Measurements from ENCODE around the gene HAUS8. TPM values are rescaled to one million over a fixed set of nuclear protein-coding genes. Genes with fewer than 3 reads are reported as not detected.

The HAUS8 gene
- total and polyA plus RNA-seq, 12 donors = 3.9 to 17.9 (median 9.0) TPM

- Histone ChIP-seq H3K27ac (no peak overlapping the region), H3K4me1 (replicated peaks in 1 of 2) (peaks cover 9 to 11% of the 10 kb centered on the region in 2 donors), H3K27me3 (no peaks in the 10 kb centered on the region), H3K36me3 (replicated peaks in 1 of 2) (no peaks in the 10 kb centered on the region), H3K4me3 (no peak overlapping the region), H3K9me3 (replicated peaks in 1 of 3) (no peaks in the 10 kb centered on the region)
- 86 to 92% (median 89%) methylated on average over 6 to 7 of the region's 7 CpGs for WGBS, 4 donors
- no peak for TF ChIP-seq POLR2A (IDR thresholded peaks at IDR 0.05)
- TF ChIP-seq CTCF (IDR thresholded peaks at IDR 0.05) = no peak
- intact Hi-C loops (cut with DNase I) = no loop called here
- DNase-seq = no peak
Measured at GRCh38 chr19:17070912-17071311, 4.3 kb downstream of the HAUS8 start.

- Histone ChIP-seq H3K4me3 (no peak overlapping the region), H3K27ac (no peak overlapping the region), H3K4me1 (replicated peaks in 1 of 2) (peaks cover 9 to 11% of the 10 kb centered on the region in 2 donors), H3K27me3 (no peaks in the 10 kb centered on the region), H3K9me3 (replicated peaks in 1 of 3) (no peaks in the 10 kb centered on the region), H3K36me3 (replicated peaks in 1 of 2) (no peaks in the 10 kb centered on the region)
- DNase-seq = no peak
- 91 to 94% (median 93%) methylated on average over 12 of the region's 12 CpGs for WGBS, 4 donors
- intact Hi-C loops (cut with DNase I) = no loop called here
- TF ChIP-seq CTCF (IDR thresholded peaks at IDR 0.05) = no peak
- no peak for TF ChIP-seq POLR2A (IDR thresholded peaks at IDR 0.05)
Measured at GRCh38 chr19:17070421-17070820, 4.8 kb downstream of the HAUS8 start.

- no peaks in the 10 kb centered on the region for H3K36me3 ChIP-seq (replicated peaks in 1 of 2)
- H3K4me1 ChIP-seq (replicated peaks in 1 of 2) = peaks cover 3 to 5% of the 10 kb centered on the region in 2 donors
- DNase-seq = no peak
- H3K4me3 ChIP-seq = no peak overlapping the region
- TF ChIP-seq CTCF (IDR thresholded peaks at IDR 0.05) (no peak), POLR2A (IDR thresholded peaks at IDR 0.05) (no peak)
- H3K27ac ChIP-seq = no peak overlapping the region
- intact Hi-C loops (cut with DNase I) = loop anchor here (5.0 kb wide), 1 partner anchor 213 kb away; the partner anchor contains the start of gene ANKLE1 (in 2 of the 2)
- WGBS, 4 donors = 68 to 80% (median 76%) methylated on average over 8 to 9 of the region's 9 CpGs
- H3K27me3 ChIP-seq = no peaks in the 10 kb centered on the region
- no peaks in the 10 kb centered on the region for H3K9me3 ChIP-seq (replicated peaks in 1 of 3)
Measured at GRCh38 chr19:17069193-17069592, 6.1 kb downstream of the HAUS8 start.

GRCh38 chr19:17063428-17063827, 11.8 kb downstream of the HAUS8 start:
- peaks cover 0 to 5% (median 0%) of the 10 kb centered on the region in 3 donors for H3K9me3 ChIP-seq (replicated peaks in 1 of 3)
- 84 to 95% (median 90%) methylated on average over 2 of the region's 2 CpGs for WGBS, 4 donors
- no peak overlapping the region for H3K27ac ChIP-seq
- no peaks in the 10 kb centered on the region for H3K27me3 ChIP-seq
- H3K4me1 ChIP-seq (replicated peaks in 1 of 2) = no peaks in the 10 kb centered on the region
- no peak for TF ChIP-seq CTCF (IDR thresholded peaks at IDR 0.05)
- TF ChIP-seq POLR2A (IDR thresholded peaks at IDR 0.05) = no peak
- no peak overlapping the region for H3K4me3 ChIP-seq
- H3K36me3 ChIP-seq (replicated peaks in 1 of 2) = no peaks in the 10 kb centered on the region
- intact Hi-C loops (cut with DNase I) = no loop called here
- no peak for DNase-seq
